ENCODE results near the gene ZNF497.
"Not testable (repeated sequence)": the region's sequence is repeated elsewhere in the genome, so short reads cannot be mapped to it uniquely, and the experiment has no call there.

ZNF497 gene

DNA sequence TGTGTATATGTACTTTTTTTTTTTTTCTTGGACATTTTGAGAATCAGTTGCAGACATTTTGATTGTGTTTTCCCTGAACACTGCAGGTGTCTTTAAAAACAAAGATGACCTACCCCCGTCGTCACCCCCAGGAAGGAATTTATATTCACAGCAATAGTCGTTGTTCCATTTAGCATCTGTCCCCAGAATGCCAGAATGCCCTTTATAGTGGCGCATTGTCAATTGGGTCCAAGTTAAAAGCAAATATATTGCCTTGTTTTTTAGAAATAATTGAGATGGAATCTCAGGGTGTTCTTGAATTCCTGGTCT is 31.1 kb upstream of the ZNF497 start:
- no peak for DNase-seq

GRCh38 chr19:58392945-58393724 is 30.6 kb upstream of the ZNF497 start:
- DNase-seq = no peak

GRCh38 chr19:58388175-58388526 is 25.6 kb upstream of the ZNF497 start:
- DNase-seq = no peak

DNA sequence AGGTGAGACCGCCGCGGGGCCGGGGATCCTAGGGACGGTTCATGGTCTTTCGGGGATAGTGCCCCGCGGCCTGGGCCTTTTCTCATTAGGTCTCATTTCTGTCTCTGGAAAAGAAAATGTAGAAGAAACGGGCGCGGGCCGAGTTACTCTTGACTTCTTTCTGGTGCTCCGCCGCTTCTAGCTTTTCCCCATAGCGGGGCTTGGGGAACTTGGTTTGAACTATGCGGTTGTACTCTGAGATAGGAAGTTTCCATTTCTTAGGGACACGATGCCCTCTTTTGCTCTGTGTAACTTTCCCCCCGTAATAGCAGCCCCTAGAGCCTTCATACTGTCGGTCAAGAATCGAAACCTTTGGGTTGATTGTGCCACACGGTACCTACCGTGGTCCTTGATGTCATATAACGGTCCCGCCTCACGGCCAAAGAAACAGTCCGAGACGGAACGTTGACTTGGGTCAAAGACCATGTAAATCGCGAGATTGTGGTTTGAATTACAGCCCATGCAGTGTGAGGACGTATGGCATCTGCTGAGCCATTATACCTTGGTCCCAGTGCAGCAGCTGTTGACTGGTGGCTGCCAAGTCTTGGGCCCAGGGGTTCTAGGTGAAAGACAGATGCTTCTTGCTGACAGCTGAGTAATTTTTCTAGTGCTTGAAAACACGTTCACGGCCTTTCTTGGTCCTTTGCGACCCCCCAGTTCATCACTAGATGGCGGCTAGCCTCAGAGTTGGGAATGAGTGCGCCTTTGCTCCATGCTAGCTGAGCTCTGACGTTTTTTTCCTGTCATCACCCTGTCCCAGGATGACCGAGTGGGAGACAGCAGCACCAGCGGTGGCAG is 25.0 kb upstream of the ZNF497 start:
- DNase-seq = no peak

GRCh38 chr19:58386576-58387337 is 24.2 kb upstream of the ZNF497 start, which contains the start of gene RPS5:
RPS5 (plus strand) TSS chr19:58387269; CDS start chr19:58388138, 869 bp downstream.
- peak; percentile 97 for DNase-seq

DNA sequence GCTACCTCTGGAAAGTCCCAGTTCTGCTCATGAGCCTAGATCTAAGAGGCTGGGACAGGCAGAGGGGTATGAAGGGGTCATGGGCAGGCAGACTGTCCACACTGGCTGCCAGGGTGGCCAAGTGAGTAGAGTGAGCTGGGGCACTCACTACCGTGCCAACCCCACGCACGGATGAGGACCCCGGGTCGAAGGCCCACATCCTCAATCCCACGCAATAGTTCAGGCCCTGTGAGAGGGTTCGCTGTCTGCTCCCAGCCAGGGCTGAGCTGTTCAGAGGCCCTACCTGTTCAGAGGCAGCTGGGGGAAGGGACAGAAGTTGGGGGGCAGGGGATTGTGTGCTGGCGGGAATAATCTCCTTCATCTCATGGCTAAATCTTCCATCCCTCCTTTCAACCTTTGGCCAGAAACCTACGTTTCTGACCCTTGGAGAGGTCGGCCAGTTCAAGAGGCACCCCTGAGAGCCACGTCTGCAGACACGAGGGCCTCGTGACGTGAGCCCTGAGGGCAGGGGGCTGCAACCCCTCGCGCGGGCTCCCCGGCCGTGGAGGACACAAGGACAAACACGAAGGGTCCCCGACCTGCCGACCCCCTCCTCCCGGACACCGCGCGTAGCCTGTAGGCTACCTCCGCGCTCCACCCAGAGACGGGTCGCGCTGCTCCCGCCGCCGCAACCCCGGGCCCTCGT is 23.5 kb upstream of the ZNF497 start:
- peak; percentile 13 for DNase-seq

GRCh38 chr19:58385313-58385890 is 22.9 kb upstream of the ZNF497 start:
- DNase-seq = no peak

DNA sequence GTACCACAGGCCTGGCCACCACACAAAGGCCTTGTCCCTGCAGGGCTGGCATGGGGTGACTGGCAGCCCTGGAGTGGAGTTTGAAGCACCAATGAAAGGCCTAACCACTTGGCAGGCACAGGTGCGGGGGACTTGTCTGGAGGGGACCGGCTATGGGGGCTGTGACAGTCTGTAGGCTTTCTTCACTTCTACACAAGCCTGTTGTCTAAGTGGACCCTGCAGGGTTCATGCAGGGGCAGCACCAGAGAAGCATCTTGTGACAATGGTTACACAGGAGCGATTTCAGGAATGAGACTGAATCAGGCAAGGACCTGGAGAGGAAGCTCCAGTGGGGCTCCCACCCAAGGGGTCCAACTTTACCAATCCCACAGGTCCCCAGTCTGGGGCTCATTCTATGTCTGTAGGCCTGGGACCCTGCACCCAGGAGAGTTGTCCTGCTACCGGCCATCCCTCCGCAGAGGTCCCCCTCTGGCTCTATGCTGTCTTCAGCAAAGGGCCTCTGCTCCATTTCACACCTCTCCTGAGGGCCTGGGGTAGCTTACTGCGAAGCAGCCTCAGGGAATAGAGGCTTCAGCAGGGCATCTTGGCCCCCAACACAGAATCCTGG is 20.5 kb upstream of the ZNF497 start:
- DNase-seq = no peak

GRCh38 chr19:58381460-58382212 is 19.1 kb upstream of the ZNF497 start:
- DNase-seq = no peak

DNA sequence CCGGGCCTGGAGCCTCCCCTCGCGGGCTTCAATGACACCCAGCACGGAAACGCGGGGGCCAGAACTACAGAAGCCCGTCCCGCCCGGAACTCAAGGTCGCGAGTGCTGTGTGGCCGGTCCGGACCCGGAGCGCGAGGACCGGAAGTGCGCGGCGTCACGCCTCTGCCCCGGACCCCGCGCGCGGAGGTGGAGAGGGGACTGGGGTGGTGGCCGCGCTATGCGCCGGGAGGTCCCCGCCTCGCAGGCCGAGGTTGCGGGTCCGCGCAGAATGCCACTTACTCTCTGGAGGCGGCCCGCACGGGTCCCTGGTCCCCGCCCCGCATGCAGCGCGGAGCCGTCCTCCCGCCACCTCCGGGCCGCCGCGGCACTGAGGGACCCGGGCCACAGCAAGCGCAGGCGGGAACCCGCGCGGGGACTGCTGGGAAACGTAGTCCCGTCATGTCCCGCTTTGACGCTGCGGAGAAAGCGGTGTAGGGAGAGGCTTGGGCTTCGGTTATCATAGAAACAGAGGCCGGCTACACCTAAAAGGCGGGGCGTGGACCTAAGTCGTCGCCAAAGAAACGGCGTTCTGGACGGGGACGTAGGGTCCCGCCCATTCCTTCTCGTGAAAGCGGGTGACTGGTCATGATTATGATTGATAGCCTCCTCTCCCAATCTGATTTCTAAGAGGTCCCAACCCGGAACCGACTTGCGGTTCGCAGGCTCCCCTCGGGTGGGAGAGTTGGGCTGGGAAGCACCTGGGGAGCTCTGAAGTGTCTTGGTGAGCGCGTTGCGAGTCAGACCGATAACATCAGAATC is 18.3 kb upstream of the ZNF497 start, which contains the start of gene ZNF837:
Gene ZNF837, minus strand, starts transcription at position 369 of the 798 bp plus-strand sequence. CDS start 11,698 bp downstream, outside the sequence.
- DNase-seq = peak; percentile 99

DNA sequence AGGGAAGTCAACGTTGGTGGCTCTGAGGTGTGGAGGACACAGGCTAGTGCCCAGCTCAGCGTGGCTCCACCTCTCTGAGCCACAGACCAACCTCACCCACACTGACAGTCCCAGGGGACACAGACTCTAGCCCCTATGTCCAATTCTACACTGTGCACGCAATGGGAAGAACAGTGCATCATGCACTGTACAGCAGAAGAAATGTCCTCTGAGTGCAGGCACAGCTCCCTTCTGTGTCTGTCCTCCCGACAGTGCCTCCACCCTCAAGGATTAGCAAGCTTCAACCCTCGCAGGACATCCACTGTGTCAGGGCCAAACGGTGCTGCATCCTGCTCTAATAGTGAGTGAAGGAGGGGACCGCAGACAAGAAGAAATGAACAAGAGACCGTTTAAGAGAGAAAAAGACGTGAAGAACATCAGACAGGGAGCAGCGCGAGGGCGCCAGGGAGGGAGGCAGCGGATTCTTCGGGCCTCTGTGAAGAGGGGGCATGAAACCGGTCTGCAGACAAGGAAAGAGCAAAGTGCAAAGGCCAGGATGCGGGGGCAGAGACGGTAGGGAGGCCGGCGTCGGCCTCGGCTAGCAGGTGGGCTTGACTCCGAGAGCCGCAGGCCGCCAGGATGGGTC is 17.6 kb upstream of the ZNF497 start:
- DNase-seq = peak; percentile 51

- DNase-seq = no peak
These were observed 16.7 kb upstream of the ZNF497 start for GRCh38 chr19:58379246-58379645.

GRCh38 chr19:58376724-58377123 is 14.2 kb upstream of the ZNF497 start:
- DNase-seq = not testable (repeated sequence)

- DNase-seq = no peak
These were observed 11.6 kb upstream of the ZNF497 start for GRCh38 chr19:58374200-58374599.

DNA sequence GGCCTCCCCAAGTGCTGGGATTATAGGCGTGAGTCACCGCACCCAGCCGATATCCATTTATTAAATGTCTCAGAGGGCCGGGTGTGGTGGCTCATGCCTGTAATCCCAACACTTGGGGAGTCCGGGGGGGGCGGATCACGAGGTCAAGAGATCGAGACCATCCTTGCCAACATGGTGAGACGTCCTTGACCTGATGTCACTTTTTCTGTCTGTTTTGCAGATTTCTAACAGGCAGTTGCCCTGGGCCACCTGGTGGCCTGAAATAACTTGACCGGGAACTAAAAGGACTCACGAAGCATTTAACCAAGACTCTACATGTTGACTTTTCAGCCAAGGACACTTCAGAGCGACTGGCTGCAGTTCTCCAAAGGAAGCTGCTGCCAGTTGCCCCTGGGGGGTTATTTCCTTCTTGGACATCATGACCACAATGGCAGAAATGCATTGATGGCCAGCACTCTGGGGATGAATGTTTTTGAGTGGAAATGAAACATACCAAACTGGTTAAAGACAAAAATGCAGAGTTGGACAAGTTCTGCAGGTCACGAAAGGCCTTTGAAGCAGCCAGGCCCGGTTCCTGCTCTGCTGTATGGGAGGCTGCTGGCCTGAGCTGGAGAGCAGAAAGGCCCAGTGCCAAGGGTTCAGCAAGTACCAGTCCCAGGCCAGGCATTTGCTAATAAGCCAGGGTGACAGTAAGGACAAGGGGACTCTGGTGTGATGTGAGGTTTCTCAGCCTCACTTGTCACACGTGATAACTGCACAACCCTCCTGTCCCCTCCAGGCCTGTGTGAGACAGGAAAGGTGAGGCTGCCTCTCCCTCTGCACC is 10.0 kb upstream of the ZNF497 start:
- no peak for DNase-seq

DNA sequence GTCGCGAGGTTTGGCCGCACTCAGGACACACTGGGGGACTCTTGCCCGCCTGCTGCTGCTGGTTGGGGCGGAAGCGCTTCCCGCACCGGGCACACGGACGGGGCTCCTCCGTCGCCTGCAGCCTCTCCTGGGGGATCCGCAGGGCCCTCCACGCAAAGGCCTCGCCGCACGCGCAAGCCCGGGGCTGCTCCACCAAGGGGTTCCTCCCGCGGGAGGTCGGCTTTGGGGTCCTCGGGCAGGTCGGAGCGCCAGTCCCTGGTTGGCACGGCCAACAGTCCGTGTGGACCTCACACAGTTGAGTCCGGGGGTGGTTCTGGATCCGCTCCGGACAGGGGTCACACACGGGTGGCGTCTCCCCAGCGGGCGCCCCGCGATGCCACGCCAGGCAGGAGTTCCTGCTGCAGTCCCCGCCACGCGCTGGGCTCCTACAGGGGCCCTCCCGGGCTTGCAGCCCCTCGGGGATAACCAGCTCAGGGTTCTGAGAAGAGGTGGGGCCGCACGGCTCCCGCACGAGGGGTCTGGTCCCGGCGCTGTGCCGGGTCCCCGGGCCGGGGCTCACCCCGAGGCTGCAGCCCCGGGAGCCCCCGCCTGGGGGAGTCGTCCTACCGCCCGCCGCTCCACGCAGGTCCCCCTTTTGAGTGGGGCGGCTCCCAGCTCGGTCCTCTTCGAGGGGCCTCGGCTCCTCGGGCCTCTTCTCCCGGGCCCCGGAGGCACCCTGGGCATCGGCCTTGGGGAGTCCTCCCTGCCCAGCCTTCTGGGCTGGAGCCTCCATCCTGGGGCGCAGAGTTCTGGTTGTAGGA is 6.2 kb upstream of the ZNF497 start:
- no peak for DNase-seq

DNA sequence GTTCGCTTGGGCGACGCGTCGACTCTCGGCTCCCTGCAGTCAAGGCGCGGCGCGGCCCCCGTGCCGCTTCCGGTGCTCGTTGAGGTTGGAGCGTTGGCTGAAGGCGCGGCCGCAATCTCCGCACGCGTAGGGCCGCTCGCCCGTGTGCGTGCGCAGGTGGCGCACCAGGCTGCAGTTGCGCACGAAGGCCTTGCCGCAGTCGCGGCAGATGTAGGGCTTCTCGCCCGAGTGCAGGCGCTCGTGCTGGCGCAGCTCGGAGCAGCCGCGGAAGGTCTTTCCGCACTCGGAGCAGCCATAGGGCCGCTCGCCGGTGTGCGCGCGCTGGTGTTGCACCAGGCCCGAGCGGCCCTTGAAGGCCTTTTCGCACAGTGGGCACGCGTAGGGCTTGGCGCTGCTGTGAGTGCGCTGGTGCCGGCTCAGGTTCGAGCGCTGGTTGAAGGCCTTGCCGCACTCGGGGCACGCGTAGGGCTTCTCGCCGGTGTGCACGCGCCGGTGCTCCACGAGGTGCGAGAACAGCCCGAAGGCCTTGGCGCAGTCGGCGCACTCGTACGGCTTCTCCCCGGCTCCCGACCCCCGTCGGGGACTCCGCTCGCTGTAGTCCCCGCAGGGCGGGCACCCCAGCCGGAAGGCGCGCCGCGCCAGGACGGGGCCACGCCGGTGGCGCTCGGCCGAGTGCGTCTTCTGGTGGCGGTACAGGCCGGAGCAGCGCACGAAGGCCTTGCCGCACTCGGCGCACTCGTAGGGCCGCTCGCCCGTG is 5.3 kb upstream of the ZNF497 start:
- DNase-seq = no peak
